GM19468 (cell line): ENCODE results near the gene KDM1A.

Source experiments
- ATAC-seq: cut with Tn5 transposase; IDR thresholded peaks from one replicate; pipeline ENCODE4 v1.9.1; 2021; ENCODE audit warnings: mild to moderate bottlenecking, moderate library complexity, moderate number of reproducible peaks; ENCODE audit not compliant: unreplicated experiment; ENCODE audit errors: extremely low read depth

The KDM1A gene

DNA sequence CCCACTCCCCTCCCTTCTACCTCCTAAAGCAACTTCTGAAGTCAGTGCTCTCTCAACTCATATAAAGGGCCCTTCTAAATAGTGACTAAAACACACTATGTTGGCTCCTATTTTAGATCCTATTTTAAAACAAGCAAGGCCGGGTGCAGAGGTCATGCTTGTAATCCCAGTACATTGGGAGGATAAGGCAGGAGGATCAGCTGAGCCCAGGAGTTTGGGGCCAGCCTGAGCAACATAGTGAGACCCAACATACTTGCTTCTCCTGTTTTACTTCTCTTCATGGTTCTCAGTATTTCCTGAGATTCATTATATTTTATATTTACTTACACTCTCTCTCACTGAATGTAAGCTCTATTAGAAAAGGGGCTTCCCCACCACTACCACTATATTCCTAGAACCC is 106.9 kb downstream of the KDM1A start:
- ATAC-seq: no peak

- no peak for ATAC-seq
These were observed 107.5 kb downstream of the KDM1A start for GRCh38 chr1:23126801-23127200.

GRCh38 chr1:23129846-23130245 is 110.6 kb downstream of the KDM1A start:
- no peak for ATAC-seq

GRCh38 chr1:23132033-23132432 is 112.8 kb downstream of the KDM1A start:
- ATAC-seq: no peak
